ENCODE results near the gene ZDHHC9.

ZDHHC9 gene

GRCh38 chrX:129797251-129797906 is 46.3 kb downstream of the ZDHHC9 start:
- Histone ChIP-seq H3K4me3 (ENCODE audit: low read depth, low read length) (no peak overlapping the region), H3K27me3 (no peaks in the 10 kb centered on the region), H3K4me1 (no peaks in the 10 kb centered on the region), H3K9me3 (no peaks in the 10 kb centered on the region), H3K36me3 (no peaks in the 10 kb centered on the region)
- no peak for DNase-seq
- TF ChIP-seq CTCF (IDR thresholded peaks at IDR 0.05; ENCODE audit: low read depth, low read length): no peak

GRCh38 chrX:129795584-129795983 is 48.1 kb downstream of the ZDHHC9 start:
- Histone ChIP-seq H3K36me3 (no peaks in the 10 kb centered on the region), H3K4me1 (no peaks in the 10 kb centered on the region), H3K4me3 (ENCODE audit: low read depth, low read length) (no peak overlapping the region), H3K9me3 (no peaks in the 10 kb centered on the region), H3K27me3 (no peaks in the 10 kb centered on the region)
- DNase-seq: no peak
- no peak for TF ChIP-seq CTCF (IDR thresholded peaks at IDR 0.05; ENCODE audit: low read depth, low read length)

GRCh38 chrX:129793604-129794191 is 50.0 kb downstream of the ZDHHC9 start:
- H3K9me3 ChIP-seq: no peaks in the 10 kb centered on the region
- TF ChIP-seq CTCF (IDR thresholded peaks at IDR 0.05; ENCODE audit: low read depth, low read length): no peak
- DNase-seq: no peak
- no peaks in the 10 kb centered on the region for H3K4me1 ChIP-seq
- no peaks in the 10 kb centered on the region for H3K27me3 ChIP-seq
- H3K4me3 ChIP-seq (ENCODE audit: low read depth, low read length): no peak overlapping the region
- no peaks in the 10 kb centered on the region for H3K36me3 ChIP-seq

GRCh38 chrX:129792586-129793291 is 50.9 kb downstream of the ZDHHC9 start:
- no peak for TF ChIP-seq CTCF (IDR thresholded peaks at IDR 0.05; ENCODE audit: low read depth, low read length)
- Histone ChIP-seq H3K36me3 (no peaks in the 10 kb centered on the region), H3K27me3 (no peaks in the 10 kb centered on the region), H3K4me3 (ENCODE audit: low read depth, low read length) (no peak overlapping the region), H3K9me3 (no peaks in the 10 kb centered on the region), H3K4me1 (no peaks in the 10 kb centered on the region)
- no peak for DNase-seq

GRCh38 chrX:129791961-129792570 is 51.6 kb downstream of the ZDHHC9 start:
- no peaks in the 10 kb centered on the region for H3K27me3 ChIP-seq
- no peak for TF ChIP-seq CTCF (IDR thresholded peaks at IDR 0.05; ENCODE audit: low read depth, low read length)
- H3K4me3 ChIP-seq (ENCODE audit: low read depth, low read length): no peak overlapping the region
- DNase-seq: no peak
- H3K36me3 ChIP-seq: no peaks in the 10 kb centered on the region
- H3K9me3 ChIP-seq: no peaks in the 10 kb centered on the region
- no peaks in the 10 kb centered on the region for H3K4me1 ChIP-seq

Measured in BE2C (cell line).